ENCODE data around the gene NMT1.

DNA sequence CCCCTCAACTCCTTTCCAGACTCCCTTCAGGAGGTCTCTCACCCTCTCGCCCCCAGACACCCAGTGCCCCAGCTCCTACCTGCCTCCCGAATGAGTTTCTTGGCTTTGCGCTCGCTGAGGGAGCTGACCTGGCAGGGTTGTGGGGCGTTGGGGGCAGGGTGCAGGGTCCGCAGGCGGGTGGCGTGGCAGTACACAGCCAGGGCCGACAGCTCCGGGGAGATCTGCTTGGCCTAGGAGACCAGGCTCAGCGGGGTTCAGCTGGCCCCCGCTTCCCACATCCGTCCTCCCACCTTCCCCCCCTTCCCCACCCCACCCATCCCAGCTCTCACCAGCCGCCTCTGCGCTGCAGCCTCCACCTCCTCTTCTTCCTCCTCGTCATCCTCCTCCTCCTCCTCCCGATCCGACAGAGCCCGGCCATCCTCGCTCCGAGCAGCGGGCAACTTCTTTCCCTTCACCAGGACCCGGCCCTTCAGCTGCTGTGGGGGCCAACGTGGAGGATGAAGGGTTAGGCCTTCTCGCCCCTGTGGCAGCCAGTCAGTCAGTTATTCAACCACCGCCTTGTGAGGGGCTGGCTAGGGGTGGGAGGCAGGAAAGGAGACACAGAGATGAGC, 54.0 kb downstream of the NMT1 start:
- no peak for TF ChIP-seq CTCF (IDR thresholded peaks at IDR 0.05)
- no peak for TF ChIP-seq POLR2AphosphoS5 (IDR thresholded peaks at IDR 0.05)
- TF ChIP-seq POLR2A (IDR thresholded peaks at IDR 0.05) = no peak
